ENCODE data around the gene FCER2. TPM values are rescaled to one million over a fixed set of nuclear protein-coding genes. Genes with fewer than 3 reads are reported as not detected.

Gene FCER2
- polyA plus RNA-seq, 10 donors: 0.22 to 0.97 (median 0.48) TPM; not detected in 1

DNA sequence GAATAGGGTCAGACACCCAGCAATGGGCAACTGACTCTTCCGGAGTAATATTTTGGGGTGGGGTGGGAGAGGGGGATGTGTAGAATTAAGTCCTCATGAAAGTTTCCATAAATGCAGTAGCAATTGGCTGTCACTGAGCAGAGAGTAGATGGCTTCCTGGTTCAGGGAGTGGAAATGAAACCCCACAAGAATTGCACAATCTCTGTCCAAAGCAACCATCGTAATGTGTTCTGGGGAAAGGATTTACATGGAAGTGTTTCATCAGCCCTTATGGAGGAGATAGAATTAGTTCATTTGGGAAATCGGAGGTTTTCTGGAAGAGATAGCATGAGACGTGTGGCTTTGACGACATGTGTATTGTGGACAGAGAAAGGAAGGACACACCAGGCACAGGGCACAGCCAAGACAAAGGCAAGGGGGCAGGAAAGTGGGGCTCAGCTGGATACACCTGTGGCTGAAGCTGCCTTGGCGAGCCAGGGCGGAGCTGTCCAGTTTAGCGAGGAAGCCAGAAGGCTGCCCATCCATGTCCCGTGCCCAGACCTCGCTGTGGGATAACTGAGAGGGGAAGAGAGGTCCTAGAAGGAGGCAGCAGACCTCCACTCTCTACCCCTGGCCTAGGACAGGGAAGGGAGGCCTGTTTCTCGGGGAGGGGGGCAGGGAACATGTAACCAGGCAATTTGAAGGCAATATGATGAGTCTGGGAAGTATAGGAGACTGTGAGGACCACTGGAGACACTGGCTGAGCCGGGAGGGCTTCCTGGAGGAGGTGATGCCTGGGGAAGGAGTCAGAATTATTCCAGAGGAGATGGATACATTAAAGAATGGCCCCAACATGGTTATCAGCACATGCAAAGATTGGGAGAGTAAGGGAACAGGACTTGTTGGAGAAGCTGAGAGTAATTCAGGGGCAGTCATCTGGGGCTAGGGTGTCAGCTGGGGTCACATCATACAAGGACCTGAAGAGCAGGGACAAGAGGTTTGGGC lies 32.6 kb upstream of the FCER2 start:
- peak in 2 of 3 donors; percentile 4 to 38 for DNase-seq

GRCh38 chr19:7733376-7733775 lies 31.4 kb upstream of the FCER2 start:
- no peak for DNase-seq

DNA sequence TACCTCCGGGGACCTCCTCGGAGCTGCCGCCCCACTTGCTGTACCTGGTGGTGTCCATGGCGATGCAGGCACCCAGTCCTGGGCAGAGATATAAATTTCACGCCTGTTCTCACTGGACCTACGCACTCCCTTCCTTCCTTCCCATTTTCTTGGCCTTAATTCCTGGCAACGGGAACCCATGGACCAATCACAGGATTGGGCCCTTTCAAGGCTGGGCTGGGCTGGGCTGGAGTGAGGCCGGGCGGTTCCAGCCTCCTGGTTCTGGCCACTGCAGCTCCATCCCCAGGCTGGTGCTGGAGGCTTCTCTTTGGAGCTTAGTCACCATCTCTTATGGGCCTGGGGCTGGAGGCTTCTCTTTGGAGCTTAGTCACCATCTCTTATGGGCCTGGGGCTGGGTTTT lies 30.1 kb upstream of the FCER2 start, which contains the start of gene CLEC4G:
TSS of gene CLEC4G (minus strand) at position 66 of the 400 bp plus-strand sequence. CDS start at position 58, 8 bp downstream.
- no peak for DNase-seq

DNA sequence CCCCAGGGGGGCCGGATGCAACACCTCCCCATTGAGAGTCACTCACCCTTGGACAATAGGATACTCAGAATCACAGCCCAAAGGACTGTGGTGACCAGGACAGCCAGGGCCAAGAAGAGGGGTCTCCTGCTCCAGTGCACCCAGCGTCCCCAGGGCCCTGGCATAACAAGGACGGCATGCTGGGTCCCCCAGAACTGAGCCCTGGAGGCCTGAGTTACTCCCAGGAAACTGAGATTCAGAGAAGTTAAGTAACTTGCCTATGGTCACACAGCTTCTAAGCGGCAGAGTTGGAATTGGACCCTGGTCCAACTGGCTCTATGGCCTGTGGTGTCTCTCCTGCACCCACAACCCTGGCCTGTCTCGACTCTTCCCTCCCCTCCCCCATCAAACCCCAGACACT lies 29.7 kb upstream of the FCER2 start:
- DNase-seq: no peak

- no peak for DNase-seq
Measured at GRCh38 chr19:7731218-7731595, 29.3 kb upstream of the FCER2 start.

DNA sequence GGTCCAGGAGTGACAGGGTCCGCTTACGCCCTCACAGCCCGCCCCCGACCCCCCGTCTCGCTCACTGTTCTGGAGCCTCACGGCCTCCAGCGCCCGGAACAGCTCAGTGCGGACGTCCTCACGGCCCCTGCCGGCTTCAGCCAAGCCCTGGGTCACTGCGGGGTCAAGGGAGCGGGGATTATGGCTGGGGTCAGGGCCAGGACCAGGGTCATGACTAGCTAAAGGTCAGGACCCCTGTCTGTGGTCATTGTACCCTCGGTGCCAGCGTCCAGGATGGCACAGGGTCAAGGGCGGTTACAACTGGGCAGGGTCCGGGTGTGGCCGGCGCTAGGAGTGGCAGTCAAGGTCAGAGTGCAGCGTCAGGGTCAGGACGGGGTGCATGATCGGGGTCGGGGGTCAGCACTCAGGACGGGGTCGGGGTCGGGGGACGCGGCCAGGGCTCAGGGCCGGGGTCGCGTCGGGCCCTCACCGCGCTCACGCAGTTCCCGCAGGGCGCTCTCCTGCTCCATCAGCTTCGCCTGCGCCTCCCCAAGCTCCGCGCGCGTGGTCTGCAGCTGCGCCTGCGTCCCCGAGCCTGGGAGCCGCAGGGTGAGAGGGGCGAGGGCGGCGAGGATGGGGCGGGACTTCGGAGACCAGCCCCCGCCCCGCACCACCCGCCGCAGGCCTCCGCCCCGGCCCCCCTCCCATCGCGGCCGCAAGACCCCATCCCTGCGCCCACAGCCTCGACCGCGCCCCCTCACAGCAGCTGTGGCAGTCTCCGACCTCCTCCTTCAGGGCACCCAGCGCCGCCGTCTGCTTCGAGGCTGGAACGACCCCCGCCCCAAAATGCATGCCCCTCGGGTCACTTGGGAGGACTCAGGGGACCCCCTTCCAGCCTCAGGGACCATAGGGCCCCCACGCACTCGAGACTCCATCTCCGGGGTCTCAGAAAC lies 28.6 kb upstream of the FCER2 start:
- no peak for DNase-seq

DNA sequence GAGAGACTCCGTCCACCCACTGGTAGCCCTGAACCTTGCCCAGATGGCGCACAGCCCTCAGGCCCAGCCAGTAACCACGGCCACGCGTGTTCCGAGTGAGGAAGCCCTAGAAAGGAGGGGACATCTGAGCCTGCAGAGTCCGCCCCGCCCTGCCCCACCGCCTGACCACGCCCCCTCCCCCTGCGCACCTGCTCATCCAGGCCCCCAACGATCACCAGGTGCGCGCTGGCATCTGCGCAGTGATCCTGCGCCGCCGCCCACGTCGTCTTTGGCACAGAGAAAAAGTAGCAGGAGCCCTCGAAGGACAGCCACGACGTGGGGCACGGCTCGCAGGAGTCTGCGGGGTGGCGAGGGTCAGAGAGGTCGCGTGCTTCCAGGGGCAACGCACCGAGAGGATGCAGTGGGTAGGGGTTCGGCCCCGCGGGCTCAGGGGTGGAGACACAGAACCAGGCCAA lies 27.9 kb upstream of the FCER2 start:
- no peak for DNase-seq

- DNase-seq: no peak
Measured at GRCh38 chr19:7729211-7729610, 27.3 kb upstream of the FCER2 start.

DNA sequence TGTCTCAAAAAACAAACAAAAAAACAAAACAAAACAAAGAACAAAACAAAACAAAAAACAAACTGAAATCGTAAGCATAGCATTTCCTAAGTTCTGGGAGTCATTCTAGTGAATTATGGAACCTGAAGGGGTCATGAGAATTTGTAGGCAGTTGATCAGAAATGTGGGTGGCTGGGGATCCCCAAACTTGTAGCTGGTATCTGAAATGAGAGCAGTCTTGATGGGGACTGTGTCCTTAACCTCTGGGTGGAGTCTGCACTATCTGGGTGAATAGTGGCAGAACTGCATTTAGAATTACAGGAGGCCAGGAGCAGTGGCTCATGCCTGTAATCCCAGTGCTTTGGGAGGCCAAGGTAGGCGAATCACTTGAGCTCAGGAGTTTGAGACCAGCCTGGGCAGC lies 23.9 kb upstream of the FCER2 start:
- no peak for DNase-seq

DNA sequence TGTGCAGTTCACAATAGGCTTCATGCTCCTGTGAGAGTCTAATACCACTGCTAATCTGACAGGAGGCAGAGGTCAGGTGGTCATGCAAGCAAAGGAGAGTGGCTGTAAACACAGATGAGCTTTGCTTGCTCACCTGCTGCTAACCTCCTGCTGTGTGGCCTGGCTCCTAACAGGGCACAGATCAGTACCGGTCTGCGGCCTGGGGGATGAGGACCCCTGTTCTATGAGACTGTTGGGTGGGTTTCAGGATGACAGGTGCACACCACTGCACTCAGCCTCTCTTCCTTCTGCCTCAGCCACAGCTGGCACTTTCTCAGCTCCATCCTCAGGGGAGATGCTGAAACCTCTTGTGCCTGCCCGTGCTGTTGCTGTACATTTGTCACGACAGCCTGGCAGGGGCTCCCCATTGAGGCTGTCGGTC lies 20.3 kb upstream of the FCER2 start:
- DNase-seq: no peak

DNA sequence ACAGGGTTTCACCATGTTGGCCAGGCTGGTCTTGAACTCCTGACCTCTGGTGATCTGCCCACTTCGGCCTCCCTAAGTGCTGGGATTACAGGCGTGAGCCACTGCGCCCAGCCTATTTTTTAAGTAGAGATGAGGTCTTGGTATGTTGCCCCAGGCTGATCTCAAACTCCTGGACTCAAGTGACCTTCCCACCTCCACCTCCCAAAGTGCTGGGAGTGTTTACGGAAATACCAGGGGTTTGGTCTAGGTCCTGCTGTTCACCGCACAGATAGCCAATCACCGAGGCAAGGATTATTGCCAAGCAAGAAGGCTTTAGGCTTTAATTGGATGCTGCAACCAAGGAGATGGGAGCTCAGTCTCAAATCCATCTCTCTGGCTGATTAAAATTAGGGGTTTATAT lies 18.4 kb upstream of the FCER2 start:
- no peak for DNase-seq

DNA sequence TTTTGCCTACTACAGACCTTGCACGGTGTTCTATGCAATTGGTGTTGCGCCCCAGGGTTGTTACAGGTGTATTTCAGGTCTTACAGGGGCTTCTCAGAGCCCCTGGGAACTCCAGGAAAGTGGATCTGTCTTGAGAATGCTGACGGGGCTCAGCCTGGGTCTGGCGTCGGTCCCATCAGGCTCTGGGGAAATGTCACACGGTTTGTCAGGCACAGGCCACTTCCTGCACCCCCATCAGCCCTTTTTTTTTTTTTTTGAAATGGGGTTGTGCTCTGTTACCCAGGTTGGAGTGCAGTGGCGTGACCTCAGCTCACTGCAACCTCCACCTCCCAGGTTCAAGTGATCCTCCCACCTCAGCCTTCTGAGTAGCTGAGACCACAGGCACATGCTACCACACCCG lies 16.7 kb upstream of the FCER2 start:
- no peak for DNase-seq

DNA sequence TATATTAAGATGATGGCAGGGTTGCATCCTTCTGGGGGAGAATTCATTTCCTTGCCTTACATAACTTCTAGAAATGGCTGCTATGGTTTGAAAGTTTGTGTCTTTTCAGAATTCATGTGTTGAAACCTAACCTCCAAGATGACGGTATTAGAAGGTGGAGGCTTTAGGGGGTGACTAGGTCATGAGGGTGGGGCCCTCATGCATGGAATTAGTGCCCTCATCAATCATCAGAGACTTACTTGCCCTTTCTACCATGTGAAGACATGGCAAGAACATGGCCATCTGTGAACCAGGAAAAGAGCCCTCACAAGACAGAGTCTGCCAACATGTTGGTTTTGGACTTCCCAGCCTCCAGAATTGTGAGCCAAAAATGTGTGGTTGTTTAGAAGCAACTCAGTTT lies 14.8 kb upstream of the FCER2 start:
- no peak for DNase-seq

- DNase-seq: no peak
Measured at GRCh38 chr19:7715671-7716070, 13.7 kb upstream of the FCER2 start.

GRCh38 chr19:7710616-7711015 lies 8.7 kb upstream of the FCER2 start:
- DNase-seq: no peak

- DNase-seq: no peak
Measured at GRCh38 chr19:7709932-7710460, 8.1 kb upstream of the FCER2 start.

DNA sequence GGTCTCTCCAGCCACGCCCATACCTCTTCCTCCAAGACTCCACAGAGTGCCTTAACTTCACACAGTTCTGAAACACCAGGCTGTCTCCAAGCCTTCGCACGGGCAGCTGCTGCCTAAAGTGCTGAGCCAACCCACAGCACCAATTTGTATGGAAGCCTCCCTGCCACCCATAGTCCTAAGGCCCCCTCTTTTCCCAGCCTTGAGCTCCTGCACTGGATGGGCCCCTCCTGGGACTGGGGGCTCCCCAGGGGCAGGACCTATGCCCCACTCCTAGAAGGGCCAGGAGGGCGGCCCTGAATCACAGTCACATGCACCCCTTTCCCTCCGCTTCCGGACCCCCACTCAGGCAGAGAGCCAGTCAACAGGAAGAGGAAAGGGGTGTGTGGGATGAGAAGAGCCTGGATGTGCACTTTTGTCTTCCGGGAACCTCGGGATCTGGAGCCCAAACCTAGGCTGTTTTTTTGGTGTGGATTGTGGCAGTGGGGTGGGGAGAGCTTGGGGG lies 5.1 kb upstream of the FCER2 start:
- DNase-seq: peak in 1 of 3 donors; percentile 22

DNA sequence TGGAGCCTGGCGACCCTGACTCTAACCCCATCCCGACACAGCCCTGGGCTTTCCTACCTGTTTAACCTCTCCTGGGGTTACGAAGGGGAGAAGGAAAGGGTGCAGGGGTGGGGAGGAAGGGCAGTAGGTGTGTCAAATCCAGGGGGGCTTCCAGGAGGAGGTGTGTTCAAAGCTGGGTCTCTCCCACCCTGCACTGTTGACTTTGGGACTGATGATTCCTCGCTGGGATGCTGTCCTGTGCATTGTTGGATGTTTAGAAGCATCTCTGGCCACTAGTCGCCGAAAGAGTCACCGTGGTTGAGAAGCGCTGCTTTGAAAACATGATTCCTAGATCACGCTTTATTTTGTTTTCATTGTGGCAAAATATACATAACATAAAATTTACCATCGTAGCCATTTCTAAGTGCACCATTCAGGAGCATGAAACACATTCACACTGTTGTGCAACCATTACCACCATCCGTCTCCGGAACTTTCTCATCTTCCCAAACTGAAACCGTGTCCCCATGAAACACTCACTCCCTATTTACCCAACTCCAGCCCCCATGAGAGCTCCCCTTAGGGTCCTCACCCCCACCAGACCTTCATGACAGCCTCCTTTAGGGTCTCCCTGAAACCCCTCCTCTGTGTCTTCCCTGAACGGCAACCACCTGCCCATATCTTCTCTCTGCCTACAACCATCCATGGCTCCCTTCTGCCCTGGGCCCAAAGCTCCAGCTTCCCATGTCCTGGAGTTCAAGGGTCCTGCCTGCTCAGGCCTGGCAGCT lies 4.4 kb upstream of the FCER2 start:
- no peak for DNase-seq

- DNase-seq: peak in 2 of 3 donors; percentile 22 to 51
Measured at GRCh38 chr19:7705387-7706187, 3.7 kb upstream of the FCER2 start.

Data from muscle of back (tissue), 11 donors.